Right cardiac atrium (tissue), 5 donors: ENCODE data around the gene STMN3. TPM values are rescaled to one million over a fixed set of nuclear protein-coding genes. Genes with fewer than 3 reads are reported as not detected.

Experiments used
- ATAC-seq, 2 donors: fragments of 200-7000 bp; cut with Tn5 transposase; one replicate each; pipeline versions ENCODE4 v1.8.0 to v1.9.1; 2020; ENCODE audit warnings: moderate library complexity in 2 of 2, mild to moderate bottlenecking in 1 of 2
- DNase-seq, 3 donors: peaks; one replicate each; pipeline ENCODE4 v3.0.0-alpha.2; 2020
- H3K27ac ChIP-seq: one replicate; pipeline ENCODE4 v1.5.1; 2013; ENCODE audit warnings: mild to moderate bottlenecking, low read length, control low read depth, moderate library complexity
- H3K27me3 ChIP-seq: one replicate; pipeline ENCODE4 v1.6.1; 2013; ENCODE audit not compliant: control insufficient read depth, insufficient read depth
- H3K4me1 ChIP-seq: one replicate; pipeline ENCODE4 v1.6.1; 2013; ENCODE audit warnings: low read length; ENCODE audit not compliant: control insufficient read depth, insufficient read depth
- H3K4me3 ChIP-seq: one replicate; pipeline ENCODE4 v1.5.1; 2013; ENCODE audit warnings: low read length, control low read depth
- H3K9me3 ChIP-seq: one replicate; pipeline ENCODE4 v1.6.1; 2013; ENCODE audit warnings: low read length; ENCODE audit not compliant: control insufficient read depth
- WGBS: extraction: QIAGEN DNeasy Blood & Tissue Kit; methylation state at CpG from one replicate; pipeline ENCODE4 v1.1.7; 2013; 5-methylcytosine and 5-hydroxymethylcytosine counted together
- intact Hi-C, 4 donors: fragments of 100-400 bp; cut with DNase I; formaldehyde crosslinking; loops; one replicate each; pipeline versions ENCODE4 v1.11.0 to v1.14.0; 2022 to 2023
- polyA plus RNA-seq: library from polyadenylated mRNA; stranded (reverse); fragments of 200-250 nt; gene quantifications from one replicate; pipeline ENCODE4 v1.2.3, GENCODE V29; 2013
- total RNA-seq, 4 donors: library from RNA; stranded (reverse); fragmentation: NEBNext Ultra II Directional; extraction: Animal tissue kit (Norgen Biotek cat#: 25700); gene quantifications; one replicate each; pipeline ENCODE4 v1.2.1, GENCODE V29; 2021
- donor health status: healthy with polysubstance abuse.
- donor health status: DM: no; HTN: yes; CAD: no.
- donor health status: DM: no; HTN: no; CAD: no.
- donor health status: DM: no; HTN: yes; CAD: no; lungs with severe emphysema.
- donor health status: DM: yes; HTN: yes; CAD: no.

The STMN3 gene
- total and polyA plus RNA-seq, 5 donors = 4.0 to 9.3 (median 6.2) TPM

DNA sequence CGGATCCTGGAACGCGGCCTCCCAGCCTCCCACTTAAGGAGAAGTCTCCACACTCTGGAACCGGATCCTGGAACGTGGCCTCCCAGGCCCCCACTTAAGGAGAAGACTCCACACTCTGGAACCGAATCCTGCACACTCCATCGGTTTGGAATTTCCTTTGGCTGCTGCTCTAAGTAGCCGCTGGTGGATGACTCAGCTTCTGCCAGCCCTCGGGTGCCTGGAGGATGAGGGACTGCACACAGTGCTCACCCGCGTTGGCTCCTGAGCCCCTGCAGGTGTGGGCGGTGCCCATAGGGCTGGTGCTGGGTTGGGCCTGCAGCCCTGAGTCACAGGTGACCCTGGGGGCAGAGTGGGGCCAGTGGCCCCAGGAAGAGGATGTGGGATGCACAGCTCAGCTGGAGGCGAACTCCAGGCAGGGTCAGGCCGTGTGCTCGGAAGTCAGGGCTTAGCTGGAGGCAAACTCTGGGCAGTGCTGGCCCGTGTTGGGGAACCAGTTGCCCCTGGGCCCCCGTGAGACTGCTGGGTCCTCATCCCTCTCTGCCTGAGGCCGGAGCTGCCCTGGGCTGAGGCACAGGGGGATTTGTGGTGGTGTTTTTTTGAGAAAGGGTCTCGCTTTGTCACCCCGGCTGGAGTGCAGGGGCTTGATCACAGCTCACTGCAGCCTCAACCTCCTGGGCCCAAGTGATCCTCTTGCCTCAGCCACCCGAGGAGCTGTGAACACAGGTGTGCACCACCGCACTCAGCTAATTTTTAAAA is 29.3 kb upstream of the STMN3 start:
- peaks cover 10% of the 10 kb centered on the region for H3K4me1 ChIP-seq
- ATAC-seq (peak; percentile 65 to 71), DNase-seq (peak; percentile 77 to 90 (median 87))
- H3K27me3 ChIP-seq = no peaks in the 10 kb centered on the region
- whole genome bisulfite sequencing = 54% methylated on average over 22 of the region's 22 CpGs
- intact Hi-C loops = no loop called here
- no peak overlapping the region for H3K4me3 ChIP-seq
- H3K9me3 ChIP-seq = no peaks in the 10 kb centered on the region
- H3K27ac ChIP-seq = peak overlapping the region; percentile 49

GRCh38 chr20:63681609-63682142 is 28.5 kb upstream of the STMN3 start:
- no peaks in the 10 kb centered on the region for H3K9me3 ChIP-seq
- intact Hi-C loops = no loop called here
- H3K4me3 ChIP-seq = no peak overlapping the region
- peaks cover 5% of the 10 kb centered on the region for H3K4me1 ChIP-seq
- 98% methylated on average over 13 of the region's 13 CpGs for WGBS
- ATAC-seq = no peak
- H3K27ac ChIP-seq = peak overlapping the region; percentile 63
- DNase-seq = no peak
- no peaks in the 10 kb centered on the region for H3K27me3 ChIP-seq

DNA sequence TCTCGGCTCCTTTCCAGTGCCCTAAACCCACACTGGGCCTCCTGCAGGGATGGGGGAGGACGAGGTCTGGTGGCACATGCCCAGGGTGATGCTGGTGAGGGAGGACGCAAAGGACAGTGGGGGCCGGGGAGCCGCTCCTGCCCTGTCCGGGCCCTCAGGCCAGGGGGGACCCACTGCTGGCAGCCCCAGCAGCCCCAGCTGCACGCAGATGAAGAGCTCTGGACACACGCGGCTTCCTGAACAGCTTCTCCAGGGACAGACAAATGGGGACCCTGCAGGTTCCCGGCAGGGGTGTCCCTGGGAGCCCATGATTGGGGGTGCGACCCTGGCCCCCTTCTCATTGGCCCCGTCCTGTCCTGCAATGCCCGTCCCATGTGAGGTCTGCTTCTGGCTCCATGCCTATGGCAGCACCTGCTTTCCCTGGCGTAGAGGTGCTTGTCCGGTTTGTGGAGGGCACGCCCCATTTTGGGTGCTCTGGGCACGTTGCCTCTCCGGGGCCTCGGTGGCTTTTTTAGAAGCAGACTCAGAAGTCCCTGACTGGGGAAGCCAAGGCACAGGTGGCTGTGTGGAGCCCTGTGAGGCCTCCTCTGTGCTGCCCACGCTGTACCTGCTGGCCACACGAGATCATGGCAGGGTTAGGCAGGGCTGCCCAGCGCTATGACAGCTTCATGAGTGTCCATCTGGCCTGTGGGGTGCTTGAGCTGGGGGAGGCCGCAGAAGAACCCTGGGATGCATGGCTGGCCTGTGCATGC is 27.8 kb upstream of the STMN3 start:
- Histone ChIP-seq H3K4me3 (no peak overlapping the region), H3K9me3 (no peaks in the 10 kb centered on the region), H3K27ac (no peak overlapping the region), H3K27me3 (no peaks in the 10 kb centered on the region), H3K4me1 (peaks cover 5% of the 10 kb centered on the region)
- intact Hi-C loops = no loop called here
- ATAC-seq (no peak), DNase-seq (no peak)
- 95% methylated on average over 23 of the region's 23 CpGs for WGBS

DNA sequence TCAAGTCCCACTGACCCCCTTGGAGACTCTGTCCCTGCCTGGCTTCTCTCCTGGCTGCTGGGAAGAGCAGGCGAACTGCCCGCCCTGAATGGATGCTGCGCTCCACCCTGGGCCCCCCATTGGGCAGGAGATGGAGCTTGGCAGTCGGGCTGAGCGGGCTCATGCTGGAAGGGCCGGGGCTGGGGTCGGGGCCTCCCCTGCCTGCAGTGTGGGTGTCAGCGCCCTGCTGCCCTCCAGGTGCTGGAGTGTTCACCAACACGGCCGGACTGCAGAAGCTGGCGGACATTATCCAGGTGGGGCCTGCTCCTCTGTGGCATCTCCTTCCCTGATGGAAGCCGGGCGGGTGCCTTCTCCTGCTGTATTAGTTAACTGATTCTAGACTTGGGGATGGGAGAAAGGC is 27.2 kb upstream of the STMN3 start:
- Histone ChIP-seq H3K27ac (no peak overlapping the region), H3K27me3 (no peaks in the 10 kb centered on the region), H3K4me1 (peaks cover 5% of the 10 kb centered on the region), H3K9me3 (no peaks in the 10 kb centered on the region), H3K4me3 (no peak overlapping the region)
- intact Hi-C loops = no loop called here
- WGBS = 94% methylated on average over 13 of the region's 13 CpGs
- no peak for DNase-seq
- ATAC-seq = no peak

DNA sequence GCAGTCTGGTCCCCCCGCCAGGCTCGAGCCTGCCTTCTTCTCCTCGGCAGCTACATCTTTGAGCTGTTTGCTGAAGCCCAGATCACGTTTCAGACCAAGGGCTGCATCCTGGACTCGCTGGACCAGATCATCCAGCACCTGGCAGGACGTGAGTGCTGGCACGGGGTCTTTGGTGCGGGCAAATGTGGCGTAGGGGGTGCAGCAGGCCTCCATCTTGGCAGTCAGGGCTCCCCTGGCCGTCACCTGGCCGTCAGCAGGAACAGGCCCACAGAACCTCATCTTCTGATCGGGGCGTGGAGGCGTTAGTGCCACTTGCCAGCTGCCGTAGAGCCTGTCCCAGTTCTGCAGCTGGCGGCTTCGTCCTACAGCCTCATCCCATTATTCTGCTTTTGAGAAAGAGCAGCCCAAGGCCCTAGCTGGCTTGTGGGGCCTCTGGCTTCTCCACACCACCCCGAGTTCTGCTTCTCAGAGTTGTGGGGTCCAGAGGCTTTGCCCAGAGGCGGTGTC is 26.6 kb upstream of the STMN3 start:
- DNase-seq (no peak), ATAC-seq (no peak)
- Histone ChIP-seq H3K4me1 (peaks cover 5% of the 10 kb centered on the region), H3K27me3 (no peaks in the 10 kb centered on the region), H3K4me3 (no peak overlapping the region), H3K9me3 (no peaks in the 10 kb centered on the region), H3K27ac (no peak overlapping the region)
- intact Hi-C loops = no loop called here
- 94% methylated on average over 19 of the region's 19 CpGs for WGBS

- H3K4me3 ChIP-seq = no peak overlapping the region
- no peak overlapping the region for H3K27ac ChIP-seq
- ATAC-seq (no peak), DNase-seq (no peak)
- H3K4me1 ChIP-seq = peaks cover 5% of the 10 kb centered on the region
- no peaks in the 10 kb centered on the region for H3K9me3 ChIP-seq
- intact Hi-C loops = no loop called here
- no peaks in the 10 kb centered on the region for H3K27me3 ChIP-seq
- 88% methylated on average over 38 of the region's 38 CpGs for WGBS
Measured at GRCh38 chr20:63678667-63679465, 25.6 kb upstream of the STMN3 start.

DNA sequence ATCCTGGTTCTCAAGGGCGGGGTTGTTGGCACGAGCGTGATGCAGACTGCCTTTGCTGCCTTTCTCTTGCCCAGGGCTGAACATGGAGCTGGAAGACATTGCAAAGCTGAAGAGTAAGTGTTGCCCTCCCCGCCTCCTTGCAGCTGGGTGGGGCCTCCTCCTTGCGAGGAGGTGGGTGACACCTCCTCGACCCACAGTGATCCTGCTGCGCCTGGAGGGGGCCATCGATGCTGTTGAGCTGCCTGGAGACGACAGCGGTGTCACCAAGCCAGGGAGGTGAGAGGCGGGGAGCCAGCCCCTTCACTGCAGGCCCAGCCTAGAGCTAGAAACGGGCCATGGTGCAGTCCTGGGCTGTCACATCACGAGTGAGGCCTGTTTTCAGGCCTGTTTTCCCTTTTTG is 24.8 kb upstream of the STMN3 start:
- WGBS = 86% methylated on average over 13 of the region's 13 CpGs
- H3K27me3 ChIP-seq = no peaks in the 10 kb centered on the region
- H3K27ac ChIP-seq = no peak overlapping the region
- peaks cover 5% of the 10 kb centered on the region for H3K4me1 ChIP-seq
- H3K4me3 ChIP-seq = no peak overlapping the region
- no peaks in the 10 kb centered on the region for H3K9me3 ChIP-seq
- ATAC-seq = no peak
- no peak for DNase-seq
- intact Hi-C loops = no loop called here

- no peak for ATAC-seq
- no peaks in the 10 kb centered on the region for H3K4me1 ChIP-seq
- H3K27ac ChIP-seq = no peak overlapping the region
- no peaks in the 10 kb centered on the region for H3K9me3 ChIP-seq
- no peaks in the 10 kb centered on the region for H3K27me3 ChIP-seq
- no peak for DNase-seq
- WGBS = 94% methylated on average over 20 of the region's 20 CpGs
- no peak overlapping the region for H3K4me3 ChIP-seq
- intact Hi-C loops = no loop called here
Measured at GRCh38 chr20:63675681-63676368, 22.6 kb upstream of the STMN3 start.

- 97% methylated on average over 14 of the region's 14 CpGs for WGBS
- no peak overlapping the region for H3K27ac ChIP-seq
- intact Hi-C loops = no loop called here
- DNase-seq (peak in 1 of 3 donors; percentile 45), ATAC-seq (peak; percentile 9 to 36)
- H3K4me3 ChIP-seq = no peak overlapping the region
- no peaks in the 10 kb centered on the region for H3K4me1 ChIP-seq
- H3K9me3 ChIP-seq = no peaks in the 10 kb centered on the region
- H3K27me3 ChIP-seq = no peaks in the 10 kb centered on the region
Measured at GRCh38 chr20:63673951-63674350, 20.7 kb upstream of the STMN3 start.

- no peak overlapping the region for H3K27ac ChIP-seq
- ATAC-seq (peak; percentile 6 to 17), DNase-seq (no peak)
- intact Hi-C loops = no loop called here
- no peaks in the 10 kb centered on the region for H3K4me1 ChIP-seq
- whole genome bisulfite sequencing = 94% methylated on average over 10 of the region's 10 CpGs
- no peaks in the 10 kb centered on the region for H3K9me3 ChIP-seq
- H3K4me3 ChIP-seq = no peak overlapping the region
- no peaks in the 10 kb centered on the region for H3K27me3 ChIP-seq
Measured at GRCh38 chr20:63672666-63673065, 19.4 kb upstream of the STMN3 start.
